HG03064 (cell line): ENCODE data around the gene ACAP3.
"Not testable (repeated sequence)": the region's sequence is repeated elsewhere in the genome, so short reads cannot be mapped to it uniquely, and the experiment has no call there.

Source experiments
- ATAC-seq: cut with Tn5 transposase; IDR thresholded peaks from one replicate; pipeline ENCODE4 v1.9.1; 2021; ENCODE audit warnings: low read depth; ENCODE audit not compliant: unreplicated experiment

ACAP3 gene

GRCh38 chr1:1248009-1248913 lies 59.5 kb downstream of the ACAP3 start:
- not testable (repeated sequence) for ATAC-seq

GRCh38 chr1:1247341-1247913 lies 60.3 kb downstream of the ACAP3 start:
- ATAC-seq, result no peak

GRCh38 chr1:1246577-1247340 lies 61.0 kb downstream of the ACAP3 start, which contains the start of gene C1QTNF12:
TSS of gene C1QTNF12 (minus strand) at chr1:1246722. CDS start at chr1:1246690, 32 bp downstream.
- ATAC-seq, result no peak

- ATAC-seq, result no peak
Measured at GRCh38 chr1:1245817-1246576, 61.7 kb downstream of the ACAP3 start.

- no peak for ATAC-seq
Measured at GRCh38 chr1:1245178-1245816, 62.4 kb downstream of the ACAP3 start.

GRCh38 chr1:1244192-1244811 lies 63.4 kb downstream of the ACAP3 start:
- no peak for ATAC-seq

- no peak for ATAC-seq
Measured at GRCh38 chr1:1243807-1244191, 63.9 kb downstream of the ACAP3 start.

GRCh38 chr1:1243266-1243660 lies 64.5 kb downstream of the ACAP3 start:
- no peak for ATAC-seq

- no peak for ATAC-seq
Measured at GRCh38 chr1:1242461-1243265, 65.1 kb downstream of the ACAP3 start.
